ENCODE measurements around the gene ANKRD12. TPM values are rescaled to one million over a fixed set of nuclear protein-coding genes. Genes with fewer than 3 reads are reported as not detected.

The ANKRD12 gene
- total and polyA plus RNA-seq, 2 of the 4 experiments (the other 2 are of a cell fraction), result 2.6 to 12.9 TPM

DNA sequence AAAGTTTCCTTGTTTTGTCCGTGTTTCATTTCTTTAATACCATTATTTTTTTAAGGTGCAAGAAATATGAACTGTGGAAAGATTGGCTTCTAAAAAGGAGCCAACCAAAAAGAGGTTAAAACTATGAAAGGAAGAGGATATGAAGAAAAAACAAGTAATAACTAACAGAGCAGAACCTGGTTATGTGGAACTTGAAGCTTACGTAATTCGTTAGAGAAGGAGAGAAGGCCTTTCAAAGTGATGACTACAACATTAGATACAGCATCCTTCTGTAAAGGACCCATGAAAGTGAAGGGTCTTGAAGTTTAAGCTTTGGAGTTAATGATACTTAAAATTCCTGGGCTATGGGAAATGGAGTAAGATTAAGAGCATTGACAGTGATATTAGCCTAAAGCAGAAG, 84.5 kb downstream of the ANKRD12 start:
- H2BK5ac ChIP-seq (ENCODE audit: low read depth, low read length, poor library complexity, severe bottlenecking), result no peak overlapping the region
- no peak for ATAC-seq (ENCODE audit: low read depth)
- BruUV-seq (replicated peaks), result no TSS peak
- H3K27me3 ChIP-seq (ENCODE audit: control insufficient read depth, insufficient read depth, low read length), result no peaks in the 10 kb centered on the region
- peaks cover 18% of the 10 kb centered on the region for H3K36me3 ChIP-seq (ENCODE audit: control insufficient read depth, insufficient read depth, low read length)
- H3K9ac ChIP-seq (ENCODE audit: low read depth, low read length), result no peak overlapping the region
- H2BK120ac ChIP-seq (ENCODE audit: low read depth, low read length), result no peak overlapping the region
- no peaks in the 10 kb centered on the region for H4K20me1 ChIP-seq (ENCODE audit: insufficient read depth, low read length)
- no peak overlapping the region for H3K4me3 ChIP-seq (ENCODE audit: insufficient read depth, low read depth, low read length)
- ChIA-PET POLR2A (ENCODE audit: unreplicated experiment) (no interaction called here), CTCF (interaction anchor here (1.5 kb wide), 1 partner anchor 16 kb away, joined by 3 read pairs; no protein-coding TSS in a partner anchor)
- H3K14ac ChIP-seq (replicated peaks; ENCODE audit: low read depth, low read length), result no peak overlapping the region
- H2AK9ac ChIP-seq (replicated peaks; ENCODE audit: low read depth, low read length, poor library complexity), result no peak overlapping the region
- H3K79me1 ChIP-seq (ENCODE audit: low read depth in 1 of 2, low read length in 2 of 2), result peaks cover 3 to 9% of the 10 kb centered on the region in 2 experiments; a peak in 2 of 4 replicates
- dilution Hi-C loops (cut with HindIII; ENCODE audit: low sequenced_read_pairs, unreplicated experiment) (no loop called here), in situ Hi-C loops (cut with MboI; ENCODE audit: low sequenced_read_pairs) (no loop called here), intact Hi-C loops (cut with micrococcal nuclease) (no loop called here)
- no CpG with 5 or more reads among the region's 3 CpGs for WGBS, 2 experiments (ENCODE audit: extremely low coverage in 2 of 2, insufficient read length in 1 of 2)
- no peaks in the 10 kb centered on the region for H3K9me1 ChIP-seq (ENCODE audit: insufficient read depth, low read length)
- H3K27ac ChIP-seq (ENCODE audit: insufficient read depth, low read length), result no peak overlapping the region
- H2BK20ac ChIP-seq (ENCODE audit: low read depth, low read length), result no peak overlapping the region
- H3K9me3 ChIP-seq (ENCODE audit: control insufficient read depth, insufficient read depth, low read length), result no peaks in the 10 kb centered on the region
- H3K4me2 ChIP-seq (ENCODE audit: low read depth, low read length), result no peak overlapping the region
- no peak overlapping the region for H4K5ac ChIP-seq (ENCODE audit: low read depth, low read length)
- H3K56ac ChIP-seq (ENCODE audit: extremely low read depth, insufficient read depth, low read length), result no peak overlapping the region
- H4K91ac ChIP-seq (ENCODE audit: insufficient read depth, low read depth, low read length), result no peak overlapping the region
- no peak overlapping the region for H3K18ac ChIP-seq (ENCODE audit: low read depth, low read length)
- H2AFZ ChIP-seq (replicated peaks; ENCODE audit: low read length, poor library complexity), result no peak overlapping the region
- H2AK5ac ChIP-seq (ENCODE audit: low read depth, low read length), result no peak overlapping the region
- H2BK15ac ChIP-seq (ENCODE audit: low read depth, low read length), result no peak overlapping the region
- H3K23ac ChIP-seq (ENCODE audit: low read depth, low read length), result no peak overlapping the region
- TF ChIP-seq BHLHE40 (IDR thresholded peaks at IDR 0.05; ENCODE audit: low read depth, low read length) (no peak), RAD21 (IDR thresholded peaks at IDR 0.05; ENCODE audit: low read length) (no peak)
- H4K8ac ChIP-seq (ENCODE audit: low read depth in 2 of 2, low read length in 2 of 2), result no peak overlapping the region
- no peaks in the 10 kb centered on the region for H3K4me1 ChIP-seq (ENCODE audit: control insufficient read depth, insufficient read depth, low read length)
- DNase-seq, result no peak
- no peak overlapping the region for H3K4ac ChIP-seq (ENCODE audit: low read depth, low read length)
